Type B pancreatic cell (in vitro differentiated cells): ENCODE data around the gene IL5RA. TPM values are rescaled to one million over a fixed set of nuclear protein-coding genes. Genes with fewer than 3 reads are reported as not detected.
A peak's percentile ranks its signal among the peaks of the same experiment; 100 is the strongest.

Source experiments
- DNase-seq: peaks from one replicate; pipeline ENCODE4 v3.0.0; 2021; ENCODE audit warnings: mixed read lengths; ENCODE audit not compliant: unreplicated experiment; ENCODE audit errors: extremely low spot score
- H3K27ac Mint-ChIP-seq: 2 replicates; pipeline ENCODE4 v1.8.0; 2021; ENCODE audit warnings: mild to moderate bottlenecking, mixed read lengths
- H3K27me3 Mint-ChIP-seq: 2 replicates; pipeline ENCODE4 v1.8.0; 2021; ENCODE audit warnings: mixed read lengths
- H3K36me3 Mint-ChIP-seq: 2 replicates; pipeline ENCODE4 v1.8.0; 2021; ENCODE audit warnings: mixed read lengths
- H3K4me1 Mint-ChIP-seq: one replicate; pipeline ENCODE4 v1.8.0; 2021; ENCODE audit warnings: mixed read lengths; ENCODE audit not compliant: unreplicated experiment
- H3K4me3 Mint-ChIP-seq: 2 replicates; pipeline ENCODE4 v1.8.0; 2021; ENCODE audit warnings: mild to moderate bottlenecking, mixed read lengths
- H3K9me3 Mint-ChIP-seq: 2 replicates; pipeline ENCODE4 v1.8.0; 2021; ENCODE audit warnings: mixed read lengths
- total RNA-seq: library from RNA; stranded (reverse); gene quantifications from 2 replicates; pipeline ENCODE4 v1.2.1, GENCODE V29; 2021; ENCODE audit warnings: low replicate concordance
- TF ChIP-seq, protein P1 (sequence below): fragments of 200-600 bp; sonication (generic); conservative IDR thresholded peaks from 2 replicates; pipeline ENCODE4 v1.5.0; 2021; ENCODE audit warnings: antibody characterized with exemption, mild to moderate bottlenecking

IL5RA gene
- total RNA-seq, 1 donor from 2014 or later, result 0.51 TPM

DNA sequence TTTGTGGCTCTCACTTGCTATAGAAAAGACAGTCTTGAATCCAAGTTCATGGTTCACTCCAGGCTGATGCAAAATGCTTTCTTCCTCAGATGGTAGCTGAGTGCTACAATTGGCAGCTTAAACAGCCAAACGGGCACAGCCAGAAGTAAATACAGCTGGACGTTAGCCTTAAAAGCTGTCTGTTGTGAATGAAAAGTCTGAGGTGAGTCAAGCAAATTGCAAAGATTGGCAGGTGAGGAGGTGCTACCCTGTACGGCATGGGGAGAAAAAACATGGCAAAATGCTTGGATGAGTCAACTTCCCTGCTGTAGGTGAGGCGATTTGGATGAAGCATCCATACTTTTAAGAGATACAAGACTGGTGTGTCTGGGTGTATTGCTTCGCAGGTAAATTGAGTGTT, 40.5 kb downstream of the IL5RA start:
- DNase-seq, result no peak
- Mint-ChIP-seq H3K9me3 (no peaks in the 10 kb centered on the region), H3K27me3 (no peaks in the 10 kb centered on the region), H3K4me3 (no peak overlapping the region), H3K4me1 (no peaks in the 10 kb centered on the region), H3K36me3 (no peaks in the 10 kb centered on the region), H3K27ac (no peak overlapping the region)
- TF ChIP-seq, protein P1, sequence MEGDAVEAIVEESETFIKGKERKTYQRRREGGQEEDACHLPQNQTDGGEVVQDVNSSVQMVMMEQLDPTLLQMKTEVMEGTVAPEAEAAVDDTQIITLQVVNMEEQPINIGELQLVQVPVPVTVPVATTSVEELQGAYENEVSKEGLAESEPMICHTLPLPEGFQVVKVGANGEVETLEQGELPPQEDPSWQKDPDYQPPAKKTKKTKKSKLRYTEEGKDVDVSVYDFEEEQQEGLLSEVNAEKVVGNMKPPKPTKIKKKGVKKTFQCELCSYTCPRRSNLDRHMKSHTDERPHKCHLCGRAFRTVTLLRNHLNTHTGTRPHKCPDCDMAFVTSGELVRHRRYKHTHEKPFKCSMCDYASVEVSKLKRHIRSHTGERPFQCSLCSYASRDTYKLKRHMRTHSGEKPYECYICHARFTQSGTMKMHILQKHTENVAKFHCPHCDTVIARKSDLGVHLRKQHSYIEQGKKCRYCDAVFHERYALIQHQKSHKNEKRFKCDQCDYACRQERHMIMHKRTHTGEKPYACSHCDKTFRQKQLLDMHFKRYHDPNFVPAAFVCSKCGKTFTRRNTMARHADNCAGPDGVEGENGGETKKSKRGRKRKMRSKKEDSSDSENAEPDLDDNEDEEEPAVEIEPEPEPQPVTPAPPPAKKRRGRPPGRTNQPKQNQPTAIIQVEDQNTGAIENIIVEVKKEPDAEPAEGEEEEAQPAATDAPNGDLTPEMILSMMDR, result no peak

DNA sequence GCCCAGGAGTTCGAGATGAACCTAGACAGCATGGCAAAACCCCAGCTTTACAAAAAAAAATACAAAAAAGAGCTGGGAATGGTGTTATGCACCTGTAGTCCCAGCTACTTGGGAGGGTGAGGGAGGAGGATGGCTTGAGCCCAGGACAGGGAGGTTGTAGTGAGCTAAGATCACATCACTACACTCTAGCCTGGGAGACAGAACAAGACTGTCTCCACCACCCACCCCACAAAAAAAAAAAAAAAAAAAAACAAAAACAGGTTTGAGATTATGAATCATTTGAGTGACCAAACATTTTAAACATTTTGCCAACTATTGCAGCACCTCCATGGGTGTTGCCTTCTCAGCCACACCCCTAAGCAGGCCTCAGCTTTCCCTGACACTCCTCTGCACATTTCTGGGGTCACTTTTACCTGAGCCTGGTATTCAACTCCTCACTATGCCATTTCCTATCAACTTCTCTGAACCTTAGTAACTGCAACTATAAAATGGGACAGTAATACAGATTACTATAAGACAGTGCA, 41.8 kb downstream of the IL5RA start:
- H3K9me3 Mint-ChIP-seq, result no peaks in the 10 kb centered on the region
- H3K4me3 Mint-ChIP-seq, result no peak overlapping the region
- no peak for DNase-seq
- no peaks in the 10 kb centered on the region for H3K4me1 Mint-ChIP-seq
- no peaks in the 10 kb centered on the region for H3K27me3 Mint-ChIP-seq
- TF ChIP-seq, protein P1, result no peak
- peak overlapping the region; percentile 45 for H3K27ac Mint-ChIP-seq
- no peaks in the 10 kb centered on the region for H3K36me3 Mint-ChIP-seq

GRCh38 chr3:3066910-3067309, 43.3 kb downstream of the IL5RA start:
- no peak for DNase-seq
- TF ChIP-seq, protein P1, result no peak
- H3K4me1 Mint-ChIP-seq, result no peaks in the 10 kb centered on the region
- H3K36me3 Mint-ChIP-seq, result no peaks in the 10 kb centered on the region
- no peak overlapping the region for H3K27ac Mint-ChIP-seq
- H3K27me3 Mint-ChIP-seq, result peaks cover 3% of the 10 kb centered on the region
- H3K9me3 Mint-ChIP-seq, result no peaks in the 10 kb centered on the region
- no peak overlapping the region for H3K4me3 Mint-ChIP-seq

- TF ChIP-seq, protein P1, result no peak
- Mint-ChIP-seq H3K27me3 (peaks cover 3% of the 10 kb centered on the region), H3K36me3 (no peaks in the 10 kb centered on the region), H3K9me3 (no peaks in the 10 kb centered on the region), H3K4me3 (no peak overlapping the region), H3K4me1 (no peaks in the 10 kb centered on the region), H3K27ac (no peak overlapping the region)
- DNase-seq, result no peak
These were observed 43.8 kb downstream of the IL5RA start for GRCh38 chr3:3066378-3066777.

DNA sequence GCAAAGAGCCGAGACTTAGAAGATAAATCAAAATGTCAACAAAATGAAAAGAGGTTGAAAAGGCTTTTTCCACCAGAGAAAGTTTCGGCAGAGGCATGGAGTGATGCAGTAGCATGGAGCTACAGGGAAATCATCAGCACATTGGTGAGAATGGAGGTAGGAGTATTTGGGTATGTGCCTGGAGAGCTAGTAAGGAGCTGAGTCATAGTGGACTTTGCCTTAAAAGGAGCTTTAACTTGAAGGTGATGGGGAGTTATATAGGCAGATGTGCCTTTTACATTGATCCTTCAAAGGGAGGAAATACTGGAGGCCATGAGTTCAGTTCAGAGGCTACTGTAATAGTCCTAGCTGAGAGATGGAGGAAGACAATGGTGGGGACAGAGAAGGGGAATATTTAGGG, 44.3 kb downstream of the IL5RA start:
- no peaks in the 10 kb centered on the region for H3K9me3 Mint-ChIP-seq
- TF ChIP-seq, protein P1, result no peak

DNA sequence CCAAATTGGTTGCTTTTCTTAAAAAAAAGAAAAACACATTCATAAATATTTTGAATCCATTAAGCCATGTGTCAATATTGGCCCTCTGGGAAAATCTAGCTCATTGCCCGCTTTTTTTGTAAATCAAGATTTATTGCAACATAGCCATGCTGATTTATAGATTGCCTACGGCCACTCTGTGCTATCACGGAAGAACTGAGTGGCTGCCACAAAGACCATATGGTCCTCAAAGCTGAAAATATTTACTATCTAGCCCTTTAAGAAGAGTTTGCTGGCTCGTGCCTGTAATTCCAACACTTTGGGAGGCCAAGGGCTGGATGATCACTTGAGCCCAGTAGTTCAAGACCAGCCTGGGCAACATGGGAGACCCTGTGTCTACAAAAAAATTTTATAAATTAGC, 45.9 kb downstream of the IL5RA start:
- H3K4me1 Mint-ChIP-seq, result no peaks in the 10 kb centered on the region
- DNase-seq, result no peak
- H3K27me3 Mint-ChIP-seq, result peaks cover 3% of the 10 kb centered on the region
- H3K9me3 Mint-ChIP-seq, result no peaks in the 10 kb centered on the region
- TF ChIP-seq, protein P1, result no peak
- no peak overlapping the region for H3K4me3 Mint-ChIP-seq
- no peak overlapping the region for H3K27ac Mint-ChIP-seq
- H3K36me3 Mint-ChIP-seq, result no peaks in the 10 kb centered on the region

More for the DNA sequence above, 44.3 kb downstream of the IL5RA start:
- Mint-ChIP-seq H3K4me3 (no peak overlapping the region), H3K4me1 (no peaks in the 10 kb centered on the region), H3K27ac (no peak overlapping the region), H3K27me3 (peaks cover 3% of the 10 kb centered on the region), H3K36me3 (no peaks in the 10 kb centered on the region)
- no peak for DNase-seq
